GM21390 (cell line): Measurements from ENCODE around the gene CHRNB1.

Experiments
- ATAC-seq: cut with Tn5 transposase; IDR thresholded peaks from one replicate; pipeline ENCODE4 v1.9.1; 2021; ENCODE audit not compliant: unreplicated experiment

CHRNB1 gene

GRCh38 chr17:7437950-7438614 is 6.8 kb upstream of the CHRNB1 start:
- ATAC-seq: no peak

DNA sequence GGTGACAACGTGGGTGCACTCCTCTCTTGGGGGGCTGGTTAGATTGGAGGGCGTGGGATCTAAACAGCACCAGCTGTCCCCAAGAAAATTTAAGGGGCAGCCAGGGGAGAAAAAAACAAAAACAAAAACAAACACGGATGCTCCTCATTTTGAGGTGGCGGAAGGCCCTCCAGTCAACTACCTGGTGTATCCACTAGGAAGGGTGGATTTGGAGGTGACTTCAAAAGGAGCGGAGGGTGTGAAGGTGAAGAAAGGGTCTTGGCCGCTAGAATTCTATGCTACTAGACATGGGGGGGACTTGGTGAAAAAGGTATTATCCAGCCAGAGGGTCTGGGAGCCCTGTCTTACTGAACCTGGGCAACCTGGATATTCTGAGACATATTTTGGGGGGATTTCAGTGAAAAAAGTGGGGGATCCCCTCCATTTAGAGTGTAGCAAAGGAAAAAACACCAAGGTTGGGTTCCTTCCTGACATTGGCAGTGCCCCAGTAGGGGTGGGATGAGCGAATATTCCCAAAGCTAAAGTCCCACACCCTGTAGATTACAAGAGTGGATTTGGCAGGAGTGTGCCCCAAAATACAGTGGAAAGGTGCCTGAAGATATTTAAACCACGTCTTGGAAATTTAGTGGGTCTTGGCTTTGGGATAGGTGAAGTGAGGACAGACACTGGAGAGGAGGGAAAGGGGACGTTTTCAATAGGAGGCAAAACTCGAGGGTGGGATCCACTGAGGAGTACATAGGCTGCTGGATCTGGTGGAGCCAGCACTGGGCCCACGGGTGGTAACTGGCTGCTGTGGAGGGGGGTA is 6.0 kb upstream of the CHRNB1 start:
- no peak for ATAC-seq

GRCh38 chr17:7439462-7440112 is 5.3 kb upstream of the CHRNB1 start, which contains the start of gene FGF11:
TSS of gene FGF11 (plus strand) at chr17:7439512. CDS start at chr17:7439621, 109 bp downstream.
- no peak for ATAC-seq

DNA sequence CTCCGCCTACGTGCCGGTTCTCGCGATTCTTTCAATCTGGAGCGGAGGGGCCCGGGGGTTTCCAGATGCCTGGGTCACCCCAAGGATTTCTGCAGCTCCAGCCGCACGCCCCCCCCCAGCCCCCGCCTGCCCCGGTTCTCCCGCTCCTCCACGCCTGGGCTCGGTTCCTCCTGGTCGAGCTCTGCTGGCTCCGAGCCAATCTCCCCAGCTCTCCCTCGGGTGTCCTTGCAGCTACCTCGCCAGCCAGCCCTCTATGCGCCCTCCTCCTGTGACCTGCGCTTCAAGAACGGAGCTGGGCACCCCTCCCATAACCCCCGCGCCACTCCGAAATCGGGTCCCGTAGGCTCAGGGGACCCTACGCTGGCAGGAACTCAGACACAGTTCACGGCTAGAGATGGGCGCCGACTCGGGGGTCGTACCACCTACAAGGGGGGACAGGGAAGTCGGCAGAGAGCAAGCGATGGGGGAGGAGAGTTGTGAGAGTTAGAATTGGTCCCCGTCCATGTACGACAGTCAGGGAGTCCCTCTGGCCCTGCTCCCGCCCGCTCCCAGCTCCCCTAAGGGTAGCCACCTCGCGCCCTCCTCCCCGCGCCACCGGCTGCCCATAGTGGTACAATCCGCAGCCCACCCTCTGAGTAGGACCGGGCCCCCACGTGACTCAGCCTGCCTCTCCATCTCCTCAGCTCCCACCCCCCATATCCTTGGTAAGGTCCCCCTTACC is 4.6 kb upstream of the CHRNB1 start:
- no peak for ATAC-seq

- no peak for ATAC-seq
Observed at GRCh38 chr17:7440834-7441195, 4.0 kb upstream of the CHRNB1 start.

GRCh38 chr17:7441266-7441665 is 3.6 kb upstream of the CHRNB1 start:
- no peak for ATAC-seq

- ATAC-seq: no peak
Observed at GRCh38 chr17:7442142-7442541, 2.7 kb upstream of the CHRNB1 start.

- no peak for ATAC-seq
Observed at GRCh38 chr17:7443499-7444485, 1.1 kb upstream of the CHRNB1 start.

DNA sequence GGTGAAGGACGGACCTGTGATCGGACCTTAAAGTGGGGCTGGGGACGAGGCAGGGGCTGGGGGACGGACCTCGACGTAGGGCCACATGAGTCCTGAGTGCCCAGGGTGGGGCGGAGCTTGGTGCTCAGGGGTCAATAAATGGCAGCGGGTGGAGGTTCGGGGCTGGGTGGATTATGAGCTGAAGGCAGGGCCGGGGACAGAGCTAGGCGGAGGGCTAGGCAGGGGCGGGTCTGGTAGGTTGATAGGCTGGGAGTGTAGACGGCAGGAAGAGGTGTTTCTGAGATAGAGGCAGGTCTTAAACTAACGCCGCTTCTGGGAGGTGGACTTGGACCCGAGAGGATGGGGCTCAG is 733 bp downstream of the CHRNB1 start:
- no peak for ATAC-seq

DNA sequence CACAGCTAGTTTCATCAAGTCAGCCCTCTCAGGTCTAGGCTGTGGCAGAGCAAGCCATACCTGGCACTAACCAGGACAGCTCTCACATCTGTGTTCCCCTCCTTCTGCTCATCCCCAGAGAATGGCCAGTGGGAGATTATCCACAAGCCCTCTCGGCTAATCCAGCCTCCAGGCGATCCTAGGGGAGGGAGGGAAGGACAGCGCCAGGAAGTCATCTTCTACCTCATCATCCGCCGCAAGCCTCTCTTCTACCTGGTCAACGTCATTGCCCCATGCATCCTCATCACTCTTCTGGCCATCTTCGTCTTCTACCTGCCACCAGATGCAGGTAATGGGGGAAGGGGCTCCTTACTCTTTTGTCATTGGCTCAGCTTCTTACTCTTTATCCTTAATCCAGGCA is 3.6 kb downstream of the CHRNB1 start:
- no peak for ATAC-seq

DNA sequence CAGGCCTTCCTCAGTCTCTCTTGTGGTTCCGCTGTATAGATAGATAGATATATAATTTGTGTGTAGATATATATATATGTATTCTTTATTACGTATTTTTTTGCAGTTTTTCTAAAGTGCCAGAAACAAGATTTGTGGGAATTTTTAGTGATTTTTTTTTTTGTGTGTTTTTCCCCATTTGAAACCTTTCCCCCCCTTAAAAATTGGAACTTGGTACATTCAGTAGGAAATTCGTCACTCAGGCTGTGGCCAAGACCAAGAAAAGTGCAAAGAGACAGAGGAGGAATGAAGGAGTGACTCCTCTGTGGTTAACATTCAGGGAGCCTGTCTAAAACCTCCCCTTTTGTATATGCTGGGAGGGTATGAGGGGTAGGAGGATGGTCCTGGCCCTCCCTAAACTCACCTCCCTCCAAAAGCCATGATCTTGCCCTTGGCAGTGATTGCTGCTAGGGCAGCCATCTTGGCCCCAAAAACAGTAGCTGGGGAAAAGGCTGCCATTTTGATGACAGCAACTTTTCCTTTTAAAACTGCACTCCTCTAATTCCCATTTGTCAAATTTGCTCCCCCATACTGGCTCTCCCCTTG is 15.2 kb downstream of the CHRNB1 start:
- no peak for ATAC-seq

- ATAC-seq: no peak
Observed at GRCh38 chr17:7460850-7461660, 16.2 kb downstream of the CHRNB1 start.

DNA sequence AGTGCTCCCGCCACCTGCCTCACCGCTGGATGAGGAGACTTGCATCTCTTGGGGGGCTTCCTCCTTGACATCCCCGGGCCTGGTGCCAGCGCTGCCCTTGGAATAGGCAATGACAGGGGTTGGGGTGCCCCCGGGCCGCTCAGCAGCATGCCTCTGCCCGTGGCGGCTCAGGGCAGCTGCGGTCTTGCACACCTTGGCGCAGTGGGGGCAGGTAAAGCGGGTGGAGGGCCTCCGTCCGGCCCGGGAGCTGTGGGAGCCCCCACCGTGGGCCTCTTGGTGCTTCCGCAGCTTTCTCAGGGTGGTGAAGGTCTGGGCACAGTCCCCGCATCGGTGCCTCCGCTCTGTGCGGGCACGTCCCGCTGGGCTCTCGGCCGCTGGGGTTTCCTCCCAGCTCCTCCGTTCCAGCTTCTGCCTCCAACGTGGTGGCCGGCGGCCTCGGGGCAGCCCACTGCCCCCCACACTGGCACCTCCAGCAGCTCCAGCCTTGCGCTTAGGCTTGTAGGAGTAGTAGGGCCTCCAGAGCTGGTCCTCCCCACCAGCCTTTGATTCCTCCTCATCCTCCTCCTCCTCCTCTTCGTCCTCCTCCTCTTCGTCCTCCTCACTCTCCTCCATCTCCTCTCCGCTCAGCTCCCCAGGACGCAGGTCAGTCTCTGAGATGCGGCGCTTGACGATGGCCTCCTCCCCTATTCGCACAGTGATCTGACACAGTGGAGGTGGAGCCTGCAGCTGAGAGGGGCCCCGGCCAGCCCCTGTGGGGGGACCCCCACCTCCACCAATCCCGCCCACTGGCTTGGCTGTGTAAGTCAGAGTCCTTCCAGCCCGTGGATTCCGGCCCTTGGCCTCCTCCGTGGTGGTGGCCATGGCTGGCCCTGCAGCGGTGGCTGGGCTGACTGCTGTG is 17.9 kb downstream of the CHRNB1 start:
- ATAC-seq: no peak

DNA sequence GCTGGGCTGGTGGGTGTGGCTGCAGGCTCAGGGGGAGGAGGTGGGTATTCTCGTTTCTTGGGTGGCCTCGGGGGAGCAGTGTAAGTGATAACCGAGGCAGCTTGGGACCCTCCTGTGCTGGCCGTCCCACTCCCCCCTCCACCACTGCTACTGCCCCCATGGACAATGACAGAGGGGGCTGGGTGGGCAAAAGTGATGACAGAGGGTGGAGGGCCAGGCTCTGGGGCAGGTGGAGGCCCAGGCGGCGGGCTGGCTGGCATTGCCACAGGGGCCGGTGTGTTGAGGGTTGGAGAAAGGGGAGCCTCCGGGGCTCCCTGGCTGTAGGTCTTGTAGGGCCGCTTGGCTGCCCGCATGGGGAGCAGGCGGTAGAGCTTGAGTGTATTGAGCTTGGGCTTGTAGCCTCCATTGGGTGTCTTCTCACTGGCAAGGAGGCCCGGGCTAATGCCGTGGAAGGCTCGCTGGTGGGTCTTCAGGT is 18.5 kb downstream of the CHRNB1 start:
- no peak for ATAC-seq

GRCh38 chr17:7464081-7464480 is 19.2 kb downstream of the CHRNB1 start:
- ATAC-seq: no peak

DNA sequence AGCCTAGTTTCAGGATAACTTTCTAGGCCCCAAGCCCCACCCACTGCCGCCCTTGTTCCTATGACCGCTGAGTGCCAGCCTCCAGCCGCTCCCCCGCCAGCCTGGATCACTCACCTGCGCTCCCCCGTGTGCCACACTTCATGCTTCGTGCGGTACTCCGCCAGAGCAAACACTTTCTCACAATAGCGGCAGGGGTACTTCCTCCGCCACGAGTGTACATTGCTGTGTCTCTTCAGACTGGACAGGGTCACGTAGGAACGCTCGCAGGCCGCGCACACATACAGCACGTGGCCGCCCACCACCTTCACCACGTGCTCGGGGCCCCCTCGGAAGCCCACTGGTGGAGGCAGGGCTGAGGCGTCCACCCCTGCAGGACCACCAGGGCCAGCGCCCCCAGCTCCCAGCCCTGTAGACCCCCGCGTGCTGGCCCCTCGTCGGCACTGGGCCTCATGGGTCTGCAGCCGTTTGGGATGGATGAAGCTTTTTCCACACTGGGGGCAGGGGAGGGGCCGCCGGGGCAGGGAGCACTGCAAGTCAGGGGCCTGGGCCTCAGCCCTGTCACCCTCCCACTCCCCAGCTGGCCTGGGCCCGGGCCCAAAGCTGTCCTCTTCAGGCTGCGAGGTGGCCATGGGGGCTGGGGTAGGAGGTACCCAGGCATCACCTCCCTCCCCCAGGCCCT is 20.9 kb downstream of the CHRNB1 start:
- no peak for ATAC-seq

- ATAC-seq: no peak
Observed at GRCh38 chr17:7466318-7466638, 21.4 kb downstream of the CHRNB1 start.
